Stimulated activated naive CD8-positive, alpha-beta T cell treated with anti-CD3 and anti-CD28 coated beads, Interleukin-15, Interleukin-2, amounts not matched to agents 100 ng/mL and 50 ng/mL, for 24 hours (primary cell): ENCODE results near the gene SH3BGRL2.
"Not testable (repeated sequence)": the region's sequence is repeated elsewhere in the genome, so short reads cannot be mapped to it uniquely, and the experiment has no call there.

Experiments
- H3K27ac Mint-ChIP-seq: one replicate; pipeline ENCODE4 v1.8.0; 2021; ENCODE audit warnings: mild to moderate bottlenecking, mixed read lengths
- H3K27me3 Mint-ChIP-seq: one replicate; pipeline ENCODE4 v1.8.0; 2021; ENCODE audit warnings: mixed read lengths
- H3K36me3 Mint-ChIP-seq: one replicate; pipeline ENCODE4 v1.8.0; 2021; ENCODE audit warnings: low read depth, mixed read lengths
- H3K4me1 Mint-ChIP-seq: one replicate; pipeline ENCODE4 v1.8.0; 2021; ENCODE audit warnings: low read depth, mixed read lengths
- H3K4me3 Mint-ChIP-seq: one replicate; pipeline ENCODE4 v1.8.0; 2021; ENCODE audit warnings: mild to moderate bottlenecking, mixed read lengths
- H3K9me3 Mint-ChIP-seq: one replicate; pipeline ENCODE4 v1.8.0; 2021; ENCODE audit warnings: mixed read lengths

SH3BGRL2 gene

DNA sequence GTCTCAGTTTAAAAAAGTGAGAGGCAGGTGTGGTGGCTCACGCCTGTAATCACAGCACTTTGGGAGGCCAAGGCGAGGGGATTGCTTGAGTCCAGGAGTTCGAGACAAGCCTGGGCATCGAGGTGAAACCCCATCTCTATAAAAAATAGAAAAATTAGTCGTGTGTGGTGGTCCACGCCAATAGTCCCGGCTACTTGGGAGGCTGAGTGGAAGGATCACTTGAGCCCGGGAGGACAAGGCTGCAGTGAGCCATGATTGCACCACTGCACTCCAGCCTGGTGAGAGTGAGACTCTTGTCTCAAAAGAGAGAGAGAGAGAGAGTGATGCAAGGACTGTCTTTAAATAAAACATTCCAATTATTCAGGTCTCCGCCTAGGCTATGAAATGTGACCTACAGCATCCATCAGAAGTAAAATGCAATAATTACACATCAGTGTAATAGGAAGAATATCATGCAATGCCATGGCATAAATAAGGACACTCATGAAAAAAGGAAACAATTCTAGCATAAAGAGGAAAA, 81.5 kb downstream of the SH3BGRL2 start:
- H3K27me3 Mint-ChIP-seq = peaks cover 4% of the 10 kb centered on the region
- H3K9me3 Mint-ChIP-seq = no peaks in the 10 kb centered on the region
- H3K4me1 Mint-ChIP-seq = no peaks in the 10 kb centered on the region
- no peaks in the 10 kb centered on the region for H3K36me3 Mint-ChIP-seq
- H3K4me3 Mint-ChIP-seq = no peak overlapping the region
- H3K27ac Mint-ChIP-seq = no peak overlapping the region

DNA sequence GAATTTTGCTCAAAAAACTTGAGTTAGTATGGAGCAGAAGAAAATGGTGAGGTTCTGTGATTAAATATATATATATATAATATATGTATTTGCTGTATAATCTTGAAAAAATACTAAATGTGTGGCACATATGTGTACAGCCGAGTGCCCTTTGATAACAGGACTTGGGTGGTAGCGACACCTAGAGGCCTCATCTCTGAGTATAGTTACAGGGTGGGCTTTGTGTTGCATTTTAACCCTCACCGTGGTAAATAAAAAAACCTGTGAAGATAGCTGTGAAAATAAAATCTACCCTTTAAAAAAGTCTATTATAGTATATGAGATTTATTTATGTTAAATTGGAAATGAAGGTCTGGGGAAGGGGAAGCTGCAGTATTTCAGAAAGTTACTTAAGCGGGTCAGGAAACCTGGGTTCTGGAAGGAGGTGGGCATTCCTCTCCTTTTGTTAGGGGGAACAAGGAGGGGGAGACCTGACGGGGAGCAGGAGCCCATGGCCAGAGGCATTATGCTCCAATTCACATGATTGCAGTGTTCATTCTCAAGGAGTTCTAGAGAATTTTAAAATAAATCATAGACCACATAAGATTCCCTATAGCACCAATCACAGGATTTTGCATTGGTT, 82.7 kb downstream of the SH3BGRL2 start:
- Mint-ChIP-seq H3K4me1 (no peaks in the 10 kb centered on the region), H3K27ac (no peak overlapping the region), H3K9me3 (no peaks in the 10 kb centered on the region)

DNA sequence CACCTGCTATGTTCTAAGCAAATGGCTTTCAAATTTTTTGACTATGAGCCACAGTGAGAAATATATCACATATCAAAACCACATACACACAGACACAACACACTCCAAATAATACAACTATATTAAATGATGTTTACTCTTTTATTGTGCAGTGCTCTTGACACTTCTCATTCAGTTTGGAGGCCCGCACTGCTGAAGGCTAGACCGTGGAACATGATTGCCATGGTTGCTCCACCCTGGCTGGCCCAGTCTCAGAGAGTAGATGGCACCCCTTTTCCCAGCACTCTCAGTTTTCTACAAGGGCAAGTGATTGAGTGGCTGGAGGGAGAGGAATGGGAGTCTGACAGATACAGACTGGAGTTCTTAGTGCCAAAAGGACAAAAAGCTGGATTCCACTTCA, 86.9 kb downstream of the SH3BGRL2 start:
- no peaks in the 10 kb centered on the region for H3K9me3 Mint-ChIP-seq
- H3K4me3 Mint-ChIP-seq = no peak overlapping the region
- no peaks in the 10 kb centered on the region for H3K36me3 Mint-ChIP-seq
- no peaks in the 10 kb centered on the region for H3K4me1 Mint-ChIP-seq
- H3K27ac Mint-ChIP-seq = no peak overlapping the region
- H3K27me3 Mint-ChIP-seq = peaks cover under 1% of the 10 kb centered on the region

More for the DNA sequence above, 82.7 kb downstream of the SH3BGRL2 start:
- Mint-ChIP-seq H3K4me3 (no peak overlapping the region), H3K27me3 (peaks cover 4% of the 10 kb centered on the region), H3K36me3 (no peaks in the 10 kb centered on the region)

DNA sequence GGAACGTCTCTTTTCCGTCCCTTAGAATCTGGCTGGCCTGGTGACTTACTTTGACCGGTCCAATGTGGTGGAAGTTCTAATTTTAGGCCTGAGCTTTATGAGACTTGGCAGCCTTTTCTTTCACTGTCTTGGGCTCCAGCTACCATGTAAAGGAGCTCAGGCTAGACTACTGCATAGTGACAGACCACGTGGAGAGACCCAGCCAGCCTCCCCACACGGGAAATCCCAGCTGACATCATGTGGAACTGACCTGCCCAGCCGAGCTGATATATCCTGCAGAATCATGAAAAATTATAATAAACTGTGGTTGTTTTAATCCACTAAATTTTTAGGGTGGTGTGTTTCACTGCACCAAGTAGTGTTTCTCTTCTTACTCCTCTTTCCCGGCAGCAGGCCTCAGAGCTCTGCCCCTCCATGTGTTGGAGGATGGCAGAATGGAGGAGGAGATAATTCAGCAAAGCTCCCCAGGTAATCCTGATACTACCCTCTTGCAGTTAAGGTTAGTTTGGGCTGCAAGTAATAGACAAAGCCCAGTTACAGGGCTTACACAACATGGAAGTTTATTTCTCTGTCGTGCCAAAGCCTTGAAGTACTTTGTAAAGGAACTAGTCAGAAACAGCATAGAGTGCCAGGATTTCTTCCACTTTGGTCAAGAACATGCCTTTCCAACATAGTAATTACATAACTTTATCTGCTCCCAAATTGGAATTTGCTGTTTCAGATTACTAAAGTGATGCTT, 87.5 kb downstream of the SH3BGRL2 start:
- H3K4me1 Mint-ChIP-seq = no peaks in the 10 kb centered on the region

DNA sequence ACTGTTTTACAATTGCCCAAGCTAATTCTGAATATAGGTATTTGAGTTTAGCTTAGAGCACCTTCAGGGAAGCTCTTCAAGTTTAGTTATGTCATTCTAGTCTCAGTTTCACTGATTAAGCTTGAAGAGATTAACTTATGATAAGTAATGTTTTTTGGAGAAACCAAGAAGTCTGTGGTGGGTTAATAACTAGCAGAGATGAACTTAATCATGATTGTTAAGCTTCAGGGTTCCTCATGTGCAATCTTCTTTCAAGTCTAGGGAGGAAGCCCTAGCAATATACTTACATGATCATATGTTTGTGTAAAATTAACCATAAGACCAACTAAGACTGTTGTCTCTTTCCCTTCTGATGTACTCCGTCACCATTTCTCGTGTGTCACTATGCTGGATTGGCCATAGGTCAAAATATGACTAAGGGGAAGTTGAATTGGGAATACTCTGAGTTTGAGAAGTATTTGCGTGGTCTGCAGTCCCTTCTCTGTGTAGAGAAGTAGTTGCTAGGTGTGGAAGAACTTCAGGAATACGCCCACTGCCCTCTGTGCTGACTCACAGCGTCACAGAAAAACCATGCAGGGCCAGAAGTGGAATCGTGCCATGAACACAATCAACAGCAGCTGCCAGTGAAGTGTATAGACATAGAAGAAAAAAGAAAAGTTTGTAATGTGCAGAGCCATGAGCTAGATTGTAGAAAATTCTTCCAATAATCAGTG, 88.3 kb downstream of the SH3BGRL2 start:
- no peak overlapping the region for H3K4me3 Mint-ChIP-seq
- no peak overlapping the region for H3K27ac Mint-ChIP-seq
- no peaks in the 10 kb centered on the region for H3K9me3 Mint-ChIP-seq
- no peaks in the 10 kb centered on the region for H3K36me3 Mint-ChIP-seq
- peaks cover 8% of the 10 kb centered on the region for H3K27me3 Mint-ChIP-seq
- H3K4me1 Mint-ChIP-seq = no peaks in the 10 kb centered on the region

More for the DNA sequence above, 87.5 kb downstream of the SH3BGRL2 start:
- Mint-ChIP-seq H3K27me3 (peaks cover under 1% of the 10 kb centered on the region), H3K9me3 (no peaks in the 10 kb centered on the region), H3K36me3 (no peaks in the 10 kb centered on the region), H3K27ac (no peak overlapping the region), H3K4me3 (no peak overlapping the region)

DNA sequence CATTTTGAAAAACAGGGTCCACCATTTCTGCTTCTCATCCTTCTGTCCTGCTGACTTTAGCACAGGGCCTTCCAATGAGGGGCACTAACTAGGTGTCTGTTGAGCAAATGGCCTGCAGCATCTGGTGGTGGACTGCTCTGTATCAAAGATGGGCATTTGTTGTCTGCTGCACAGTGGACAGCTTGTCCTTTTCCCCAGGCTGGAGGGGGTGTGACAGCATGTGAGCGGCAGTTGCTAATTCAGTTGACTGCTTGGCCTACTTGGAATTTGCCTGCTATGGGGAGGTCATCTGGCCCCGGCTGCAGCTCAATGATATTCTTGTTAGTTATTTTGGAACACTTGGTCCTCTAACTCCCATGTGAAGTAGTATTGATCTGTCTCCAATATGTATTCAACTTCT, 93.7 kb downstream of the SH3BGRL2 start:
- Mint-ChIP-seq H3K27me3 (peaks cover 18% of the 10 kb centered on the region), H3K36me3 (no peaks in the 10 kb centered on the region), H3K4me1 (no peaks in the 10 kb centered on the region), H3K27ac (no peak overlapping the region), H3K4me3 (no peak overlapping the region), H3K9me3 (no peaks in the 10 kb centered on the region)

DNA sequence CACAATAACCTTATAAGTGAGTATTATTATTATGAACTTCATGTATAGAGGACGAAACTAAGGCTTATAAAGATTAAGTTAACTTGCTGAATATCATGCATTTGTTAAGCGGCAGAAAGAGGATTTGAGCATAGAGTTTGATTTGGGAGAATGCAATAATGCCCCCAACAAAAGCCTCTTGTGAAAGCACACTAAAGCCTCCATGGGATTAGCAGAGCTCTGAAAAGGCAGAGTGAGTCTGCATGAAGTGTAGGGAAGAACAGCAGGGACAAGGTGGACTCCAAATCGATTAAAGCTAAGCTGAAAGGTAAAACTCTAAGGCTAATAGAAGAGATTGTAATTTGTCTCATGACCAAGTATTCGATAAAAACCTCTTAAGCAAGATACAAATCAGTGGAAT, 100.3 kb downstream of the SH3BGRL2 start:
- Mint-ChIP-seq H3K4me3 (no peak overlapping the region), H3K27ac (no peak overlapping the region), H3K27me3 (peaks cover 19% of the 10 kb centered on the region), H3K36me3 (no peaks in the 10 kb centered on the region), H3K4me1 (no peaks in the 10 kb centered on the region), H3K9me3 (peaks cover 3% of the 10 kb centered on the region)

DNA sequence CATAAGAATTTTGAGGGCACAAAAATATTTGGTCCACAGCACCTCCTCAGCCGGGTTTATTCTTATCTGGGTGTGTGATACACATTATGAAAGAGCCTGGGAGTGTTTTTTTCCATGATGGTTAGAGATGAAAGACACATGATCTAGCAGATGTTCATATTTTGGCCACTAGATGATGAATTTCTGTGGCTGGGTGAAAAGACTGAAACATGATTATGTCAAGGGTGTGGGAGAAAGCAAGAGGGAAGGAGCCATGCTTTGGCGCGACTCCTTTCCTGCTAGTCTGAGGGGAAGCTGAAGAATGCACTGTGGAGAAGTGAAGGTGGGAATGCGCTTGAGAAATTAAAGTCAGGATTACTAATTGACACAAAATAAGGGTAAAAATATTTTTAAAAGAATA, 102.3 kb downstream of the SH3BGRL2 start:
- peaks cover 14% of the 10 kb centered on the region for H3K27me3 Mint-ChIP-seq
- H3K36me3 Mint-ChIP-seq = no peaks in the 10 kb centered on the region
- no peaks in the 10 kb centered on the region for H3K4me1 Mint-ChIP-seq
- H3K9me3 Mint-ChIP-seq = peaks cover 3% of the 10 kb centered on the region
- H3K27ac Mint-ChIP-seq = no peak overlapping the region
- H3K4me3 Mint-ChIP-seq = no peak overlapping the region

DNA sequence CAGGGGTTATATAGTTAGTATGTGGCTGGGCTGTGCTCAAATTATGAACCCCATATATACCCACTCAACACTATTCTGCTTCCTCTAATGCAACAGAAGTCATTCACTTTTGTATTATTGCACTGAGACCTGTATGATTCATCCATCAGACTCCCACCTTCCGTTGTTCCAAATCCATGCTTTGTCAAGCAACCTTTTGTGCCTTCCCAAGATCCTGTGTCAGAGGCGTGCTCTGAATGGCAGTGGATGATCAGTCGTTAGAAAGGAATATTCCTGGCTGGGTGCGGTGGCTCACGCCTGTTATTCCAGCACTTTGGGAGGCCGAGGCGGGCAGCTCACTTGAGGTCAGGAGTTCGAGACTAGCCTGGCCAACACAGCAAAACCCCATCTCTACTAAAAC, 103.2 kb downstream of the SH3BGRL2 start:
- Mint-ChIP-seq H3K27me3 (peaks cover 14% of the 10 kb centered on the region), H3K36me3 (no peaks in the 10 kb centered on the region), H3K9me3 (peaks cover 3% of the 10 kb centered on the region), H3K4me1 (no peaks in the 10 kb centered on the region), H3K27ac (no peak overlapping the region), H3K4me3 (no peak overlapping the region)

DNA sequence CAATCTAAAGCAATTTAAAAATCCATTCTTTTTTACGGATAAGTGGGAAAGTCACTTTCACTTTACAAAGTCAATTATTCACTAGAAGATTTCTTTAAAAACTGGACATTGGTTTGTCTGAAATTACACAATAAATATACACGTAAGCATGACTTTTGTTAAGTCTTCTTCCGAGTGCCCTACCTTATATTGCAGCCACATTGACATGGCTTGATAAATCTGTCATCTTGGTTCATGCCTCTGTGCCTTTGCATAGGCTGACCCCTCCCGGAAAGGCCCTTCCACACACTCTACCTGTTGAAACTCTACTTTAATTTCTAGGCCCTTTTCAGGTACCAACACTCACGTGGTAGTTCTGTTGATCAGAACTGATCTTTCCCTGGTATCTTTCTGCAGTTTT, 104.1 kb downstream of the SH3BGRL2 start:
- H3K9me3 Mint-ChIP-seq = peaks cover 3% of the 10 kb centered on the region
- H3K36me3 Mint-ChIP-seq = no peaks in the 10 kb centered on the region
- no peak overlapping the region for H3K27ac Mint-ChIP-seq
- no peak overlapping the region for H3K4me3 Mint-ChIP-seq
- H3K4me1 Mint-ChIP-seq = no peaks in the 10 kb centered on the region
- H3K27me3 Mint-ChIP-seq = peaks cover 10% of the 10 kb centered on the region

DNA sequence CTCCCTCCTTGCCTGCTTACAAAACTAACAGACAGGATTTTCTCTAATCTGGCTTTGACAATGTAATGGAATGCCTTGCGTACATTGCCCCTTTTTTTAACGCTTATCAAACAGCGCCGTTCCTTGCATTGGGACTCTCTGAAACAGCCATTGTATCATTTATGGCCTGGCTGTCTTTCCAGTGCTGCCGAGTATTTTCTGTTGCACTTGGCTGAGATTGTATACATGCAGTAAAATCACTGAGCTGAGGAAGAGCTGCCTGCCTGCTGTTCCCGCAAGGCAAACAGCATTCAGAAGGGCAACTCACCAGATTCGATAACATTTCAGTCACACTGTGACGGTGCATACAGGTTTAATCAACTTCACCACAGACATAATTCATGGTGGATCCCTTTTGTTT, 106.0 kb downstream of the SH3BGRL2 start:
- peaks cover 3% of the 10 kb centered on the region for H3K9me3 Mint-ChIP-seq
- H3K27ac Mint-ChIP-seq = no peak overlapping the region
- peaks cover 6% of the 10 kb centered on the region for H3K27me3 Mint-ChIP-seq
- H3K36me3 Mint-ChIP-seq = no peaks in the 10 kb centered on the region
- no peaks in the 10 kb centered on the region for H3K4me1 Mint-ChIP-seq
- H3K4me3 Mint-ChIP-seq = no peak overlapping the region

DNA sequence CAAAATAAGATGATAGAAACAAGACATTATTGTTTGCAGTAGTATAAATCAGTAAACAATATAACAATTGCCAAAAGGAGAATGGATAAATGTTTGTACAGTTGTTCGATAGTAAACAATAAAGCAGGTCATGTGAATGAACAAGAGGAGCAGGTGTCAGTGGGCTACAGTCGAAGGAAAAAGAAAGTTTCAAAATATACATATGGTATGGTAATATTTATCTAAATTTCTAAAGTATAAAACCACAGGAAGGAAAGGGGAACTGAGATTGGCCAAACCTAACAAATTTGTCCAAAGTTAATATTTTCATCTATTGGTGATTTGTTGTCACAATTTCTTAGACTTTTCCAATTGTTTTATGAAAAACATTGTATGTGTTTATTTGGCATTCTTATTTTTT, 110.9 kb downstream of the SH3BGRL2 start:
- Mint-ChIP-seq H3K27me3 (no peaks in the 10 kb centered on the region), H3K4me3 (no peak overlapping the region), H3K27ac (no peak overlapping the region), H3K4me1 (no peaks in the 10 kb centered on the region), H3K9me3 (peaks cover 13% of the 10 kb centered on the region), H3K36me3 (no peaks in the 10 kb centered on the region)

DNA sequence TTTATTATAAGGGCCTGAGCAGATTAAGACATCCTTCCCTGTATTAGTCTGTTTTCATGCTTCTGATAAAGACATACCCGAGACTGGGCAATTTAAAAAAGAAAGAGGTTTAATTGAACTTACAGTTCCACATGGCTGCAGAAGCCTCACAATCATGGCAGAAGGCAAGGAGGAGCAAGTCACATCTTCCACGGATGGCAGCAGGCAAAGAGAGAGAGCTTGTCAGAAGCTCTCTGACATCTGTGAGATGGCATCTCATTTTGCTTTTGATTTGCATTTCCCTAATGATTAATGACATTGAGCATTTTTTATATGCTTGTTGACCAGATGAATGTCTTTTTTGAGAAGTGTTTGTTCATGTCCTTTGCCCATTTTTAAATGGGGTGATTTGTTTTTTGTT, 114.2 kb downstream of the SH3BGRL2 start:
- not testable (repeated sequence) for H3K27me3 Mint-ChIP-seq, H3K36me3 Mint-ChIP-seq, H3K4me1 Mint-ChIP-seq, H3K4me3 Mint-ChIP-seq, H3K27ac Mint-ChIP-seq
- H3K9me3 Mint-ChIP-seq = peaks cover 13% of the 10 kb centered on the region

DNA sequence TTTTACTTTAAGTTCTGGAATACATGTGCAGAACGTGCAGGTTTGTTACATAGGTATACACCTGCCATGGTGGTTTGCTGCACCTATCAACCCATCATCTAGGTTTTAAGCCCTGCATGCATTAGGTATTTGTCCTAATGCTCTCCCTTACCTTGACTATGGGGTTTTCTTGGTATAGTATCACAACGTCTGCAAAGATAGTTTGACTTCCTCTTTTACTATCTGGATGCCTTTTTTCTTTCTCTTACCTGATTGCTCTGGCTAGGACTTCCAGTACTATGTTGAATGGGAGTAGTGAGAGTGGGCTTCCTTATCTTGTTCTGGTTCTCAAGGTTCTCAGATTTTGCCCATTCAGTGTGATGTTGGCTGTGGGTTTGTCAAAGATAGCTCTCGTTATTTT, 115.2 kb downstream of the SH3BGRL2 start:
- not testable (repeated sequence) for H3K27ac Mint-ChIP-seq, H3K4me3 Mint-ChIP-seq, H3K27me3 Mint-ChIP-seq, H3K36me3 Mint-ChIP-seq, H3K4me1 Mint-ChIP-seq
- peaks cover 13% of the 10 kb centered on the region for H3K9me3 Mint-ChIP-seq

DNA sequence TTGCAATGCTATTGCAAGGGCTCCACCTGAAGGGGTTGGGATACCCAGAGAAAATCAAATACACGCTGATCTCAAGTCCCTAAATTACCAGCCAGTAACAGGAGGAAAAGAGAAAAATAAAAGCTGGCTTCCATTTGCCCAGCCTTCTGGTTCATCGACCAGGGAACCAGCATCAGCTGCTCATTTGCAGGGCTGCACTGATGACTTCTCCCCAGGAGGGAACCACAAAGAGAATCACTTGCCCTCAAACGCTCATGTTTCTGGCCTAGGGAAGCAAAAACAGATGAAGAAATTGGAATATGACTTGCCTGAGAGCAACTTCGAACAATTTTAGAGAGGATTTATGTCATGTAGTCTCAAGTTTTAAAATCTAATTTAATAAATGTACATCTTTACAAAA, 119.7 kb downstream of the SH3BGRL2 start:
- no peaks in the 10 kb centered on the region for H3K36me3 Mint-ChIP-seq
- no peaks in the 10 kb centered on the region for H3K4me1 Mint-ChIP-seq
- peaks cover 30% of the 10 kb centered on the region for H3K27me3 Mint-ChIP-seq
- no peak overlapping the region for H3K4me3 Mint-ChIP-seq
- H3K27ac Mint-ChIP-seq = no peak overlapping the region
- H3K9me3 Mint-ChIP-seq = no peaks in the 10 kb centered on the region
